Measurements from ENCODE around the gene EYS. TPM values are rescaled to one million over a fixed set of nuclear protein-coding genes. Genes with fewer than 3 reads are reported as not detected.

EYS gene
- polyA plus RNA-seq, 2 of the 4 experiments (the other 2 are of a cell fraction), result 0.03 to 0.06 TPM

DNA sequence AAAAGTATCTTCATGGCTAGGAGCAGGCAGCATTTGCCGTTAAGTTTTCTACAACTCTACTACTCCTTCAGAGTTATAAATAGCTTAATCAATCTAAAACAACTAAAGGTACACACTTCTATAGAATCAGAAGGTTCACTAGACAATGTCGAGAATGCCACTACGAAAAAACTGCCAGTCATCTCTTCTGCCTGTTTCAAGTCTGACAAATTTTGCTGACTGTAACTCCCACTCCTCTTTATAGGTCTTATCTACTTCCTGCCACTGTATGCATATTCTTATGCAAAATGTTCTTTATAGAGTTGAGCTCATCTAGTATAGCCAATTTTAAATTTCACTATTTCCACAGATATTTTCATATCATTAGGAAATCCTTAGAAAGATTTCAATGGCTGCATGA is 160.1 kb downstream of the EYS start:
- 86% methylated on average over 3 of the region's 3 CpGs for WGBS (ENCODE audit: missing lambda C conversion rate)
- Histone ChIP-seq H3K4me2 (no peak overlapping the region), H3K27ac (no peak overlapping the region), H3K4me1 (no peaks in the 10 kb centered on the region), H3K9me3 (no peaks in the 10 kb centered on the region), H3K4me3 (no peak overlapping the region)
- FAIRE-seq (no peak), DNase-seq (ENCODE audit: low read depth in 1 of 2, low spot score in 1 of 2) (no peak), ATAC-seq (no peak)
- CTCF ChIA-PET, result no interaction called here
- POLR2A ChIA-PET, result no interaction called here
- TF ChIP-seq MAFK (IDR thresholded peaks at IDR 0.05; ENCODE audit: partially characterized antibody), result peak; percentile 37
- TF ChIP-seq NFE2L2 (conservative IDR thresholded peaks at IDR 0.05; ENCODE audit: low read length), result peak; percentile 79
- no peak for TF ChIP-seq CHD4 (IDR thresholded peaks at IDR 0.05; ENCODE audit: borderline replicate concordance)

DNA sequence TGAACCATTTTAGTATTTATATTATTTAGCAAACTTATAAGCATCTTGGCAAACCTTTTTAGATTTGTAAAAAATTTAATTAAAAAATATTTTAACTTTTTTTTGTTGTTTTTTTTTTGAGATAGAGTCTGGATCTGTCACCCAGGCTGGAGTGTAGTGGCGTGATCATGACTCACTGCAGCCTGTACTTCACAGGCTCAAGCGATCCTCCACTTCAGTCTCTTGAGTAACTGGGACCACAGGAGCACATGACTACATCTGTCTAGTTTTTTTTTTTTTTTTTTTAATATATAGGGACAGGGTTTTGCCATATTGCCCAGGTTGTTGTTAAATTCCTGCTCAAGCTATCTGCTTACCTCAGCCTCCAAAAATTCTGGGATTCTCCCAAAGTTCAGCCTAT is 161.1 kb downstream of the EYS start:
- POLR2A ChIA-PET, result no interaction called here
- no peaks in the 10 kb centered on the region for H3K9me3 ChIP-seq
- no peak overlapping the region for H3K4me2 ChIP-seq
- ATAC-seq (no peak), DNase-seq (ENCODE audit: low read depth in 1 of 2, low spot score in 1 of 2) (no peak), FAIRE-seq (no peak)
- H3K4me1 ChIP-seq, result no peaks in the 10 kb centered on the region
- TF ChIP-seq POLR2A (IDR thresholded peaks at IDR 0.05; ENCODE audit: low read length) (no peak), JUNB (IDR thresholded peaks at IDR 0.05) (no peak), POLR2AphosphoS2 (conservative IDR thresholded peaks at IDR 0.05; ENCODE audit: low read length) (no peak), MAX (IDR thresholded peaks at IDR 0.05) (no peak), USF2 (IDR thresholded peaks at IDR 0.05) (no peak), MYC (IDR thresholded peaks at IDR 0.05; ENCODE audit: borderline replicate concordance, low read length) (no peak), TP53 (CRISPR knock-in tag; IDR thresholded peaks at IDR 0.05) (no peak), FOSL2 (IDR thresholded peaks at IDR 0.05) (no peak), FOSL2 (CRISPR knock-in tag; IDR thresholded peaks at IDR 0.05) (no peak), HOXA7 (CRISPR knock-in tag; IDR thresholded peaks at IDR 0.05) (no peak), HOXB13 (CRISPR knock-in tag; IDR thresholded peaks at IDR 0.05; ENCODE audit: low read depth) (no peak), CBX8 (IDR thresholded peaks at IDR 0.05) (no peak), MAZ (IDR thresholded peaks at IDR 0.05; ENCODE audit: borderline replicate concordance, low read depth, low read length) (no peak), NPAS2 (CRISPR knock-in tag; IDR thresholded peaks at IDR 0.05; ENCODE audit: borderline replicate concordance) (no peak), JUN (IDR thresholded peaks at IDR 0.05) (no peak), ZC3H11A (IDR thresholded peaks at IDR 0.05) (no peak), FOSB (CRISPR knock-in tag; IDR thresholded peaks at IDR 0.05) (no peak), NR3C1 (IDR thresholded peaks at IDR 0.05) (no peak), KDM1A (IDR thresholded peaks at IDR 0.05; ENCODE audit: low read depth) (no peak)
- TF ChIP-seq, protein P1, sequence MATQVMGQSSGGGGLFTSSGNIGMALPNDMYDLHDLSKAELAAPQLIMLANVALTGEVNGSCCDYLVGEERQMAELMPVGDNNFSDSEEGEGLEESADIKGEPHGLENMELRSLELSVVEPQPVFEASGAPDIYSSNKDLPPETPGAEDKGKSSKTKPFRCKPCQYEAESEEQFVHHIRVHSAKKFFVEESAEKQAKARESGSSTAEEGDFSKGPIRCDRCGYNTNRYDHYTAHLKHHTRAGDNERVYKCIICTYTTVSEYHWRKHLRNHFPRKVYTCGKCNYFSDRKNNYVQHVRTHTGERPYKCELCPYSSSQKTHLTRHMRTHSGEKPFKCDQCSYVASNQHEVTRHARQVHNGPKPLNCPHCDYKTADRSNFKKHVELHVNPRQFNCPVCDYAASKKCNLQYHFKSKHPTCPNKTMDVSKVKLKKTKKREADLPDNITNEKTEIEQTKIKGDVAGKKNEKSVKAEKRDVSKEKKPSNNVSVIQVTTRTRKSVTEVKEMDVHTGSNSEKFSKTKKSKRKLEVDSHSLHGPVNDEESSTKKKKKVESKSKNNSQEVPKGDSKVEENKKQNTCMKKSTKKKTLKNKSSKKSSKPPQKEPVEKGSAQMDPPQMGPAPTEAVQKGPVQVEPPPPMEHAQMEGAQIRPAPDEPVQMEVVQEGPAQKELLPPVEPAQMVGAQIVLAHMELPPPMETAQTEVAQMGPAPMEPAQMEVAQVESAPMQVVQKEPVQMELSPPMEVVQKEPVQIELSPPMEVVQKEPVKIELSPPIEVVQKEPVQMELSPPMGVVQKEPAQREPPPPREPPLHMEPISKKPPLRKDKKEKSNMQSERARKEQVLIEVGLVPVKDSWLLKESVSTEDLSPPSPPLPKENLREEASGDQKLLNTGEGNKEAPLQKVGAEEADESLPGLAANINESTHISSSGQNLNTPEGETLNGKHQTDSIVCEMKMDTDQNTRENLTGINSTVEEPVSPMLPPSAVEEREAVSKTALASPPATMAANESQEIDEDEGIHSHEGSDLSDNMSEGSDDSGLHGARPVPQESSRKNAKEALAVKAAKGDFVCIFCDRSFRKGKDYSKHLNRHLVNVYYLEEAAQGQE (IDR thresholded peaks at IDR 0.05), result no peak
- TF ChIP-seq, protein P2, sequence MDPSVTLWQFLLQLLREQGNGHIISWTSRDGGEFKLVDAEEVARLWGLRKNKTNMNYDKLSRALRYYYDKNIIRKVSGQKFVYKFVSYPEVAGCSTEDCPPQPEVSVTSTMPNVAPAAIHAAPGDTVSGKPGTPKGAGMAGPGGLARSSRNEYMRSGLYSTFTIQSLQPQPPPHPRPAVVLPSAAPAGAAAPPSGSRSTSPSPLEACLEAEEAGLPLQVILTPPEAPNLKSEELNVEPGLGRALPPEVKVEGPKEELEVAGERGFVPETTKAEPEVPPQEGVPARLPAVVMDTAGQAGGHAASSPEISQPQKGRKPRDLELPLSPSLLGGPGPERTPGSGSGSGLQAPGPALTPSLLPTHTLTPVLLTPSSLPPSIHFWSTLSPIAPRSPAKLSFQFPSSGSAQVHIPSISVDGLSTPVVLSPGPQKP (IDR thresholded peaks at IDR 0.05; ENCODE audit: low read depth, low read length), result no peak
- CTCF ChIA-PET, result interaction anchor here (0.7 kb wide), 1 partner anchor 1750 kb away, joined by 4 read pairs; no protein-coding TSS in a partner anchor
- no peak overlapping the region for H3K27ac ChIP-seq
- 76% methylated on average over 2 of the region's 2 CpGs for WGBS (ENCODE audit: missing lambda C conversion rate)
- H3K4me3 ChIP-seq, result no peak overlapping the region

Measured in A549 (cell line).